ENCODE data around the gene VEGFC. TPM values are rescaled to one million over a fixed set of nuclear protein-coding genes. Genes with fewer than 3 reads are reported as not detected.

VEGFC gene
- total RNA-seq, 1 experiment from 2014 or later = 1.2 TPM

- intact Hi-C loops (cut with micrococcal nuclease; ENCODE audit: unreplicated experiment) = loop anchor here (10.0 kb wide), 1 partner anchor 523 kb away; no protein-coding TSS in a partner anchor
- Mint-ChIP-seq H3K4me1 (ENCODE audit: low read depth, unreplicated experiment) (peaks cover 28% of the 10 kb centered on the region), H3K27ac (ENCODE audit: unreplicated experiment) (no peak overlapping the region), H3K4me3 (ENCODE audit: low read depth, unreplicated experiment) (peak overlapping the region; percentile 77), H3K9me3 (ENCODE audit: low read depth, unreplicated experiment) (no peaks in the 10 kb centered on the region), H3K27me3 (ENCODE audit: unreplicated experiment) (no peaks in the 10 kb centered on the region), H3K36me3 (ENCODE audit: insufficient read depth, unreplicated experiment) (peaks cover 5% of the 10 kb centered on the region)
- CTCF ChIA-PET = interaction anchor here (1.6 kb wide), 1 partner anchor 256 kb away, joined by 8 read pairs; no protein-coding TSS in a partner anchor
- TF ChIP-seq CTCF (IDR thresholded peaks at IDR 0.05; ENCODE audit: unreplicated experiment) = no peak
- DNase-seq = peak; percentile 7
- no TSS peak for BruUV-seq (replicated peaks)
Observed at GRCh38 chr4:176791591-176792325, 964 bp downstream of the VEGFC start.

GRCh38 chr4:176790398-176790797 lies 2.3 kb downstream of the VEGFC start:
- H3K4me1 Mint-ChIP-seq (ENCODE audit: low read depth, unreplicated experiment) = peaks cover 24% of the 10 kb centered on the region
- no peak overlapping the region for H3K4me3 Mint-ChIP-seq (ENCODE audit: low read depth, unreplicated experiment)
- H3K27ac Mint-ChIP-seq (ENCODE audit: unreplicated experiment) = no peak overlapping the region
- intact Hi-C loops (cut with micrococcal nuclease; ENCODE audit: unreplicated experiment) = loop anchor here (1.0 to 10.0 kb wide), 2 partner anchors 257 to 524 kb away; no protein-coding TSS in a partner anchor
- TF ChIP-seq CTCF (IDR thresholded peaks at IDR 0.05; ENCODE audit: unreplicated experiment) = no peak
- DNase-seq = no peak
- CTCF ChIA-PET = no interaction called here
- BruUV-seq (replicated peaks) = no TSS peak
- peaks cover 5% of the 10 kb centered on the region for H3K36me3 Mint-ChIP-seq (ENCODE audit: insufficient read depth, unreplicated experiment)
- no peaks in the 10 kb centered on the region for H3K27me3 Mint-ChIP-seq (ENCODE audit: unreplicated experiment)
- no peaks in the 10 kb centered on the region for H3K9me3 Mint-ChIP-seq (ENCODE audit: low read depth, unreplicated experiment)

- no TSS peak for BruUV-seq (replicated peaks)
- H3K9me3 Mint-ChIP-seq (ENCODE audit: low read depth, unreplicated experiment) = no peaks in the 10 kb centered on the region
- no peaks in the 10 kb centered on the region for H3K27me3 Mint-ChIP-seq (ENCODE audit: unreplicated experiment)
- CTCF ChIA-PET = no interaction called here
- no peak overlapping the region for H3K4me3 Mint-ChIP-seq (ENCODE audit: low read depth, unreplicated experiment)
- peaks cover 19% of the 10 kb centered on the region for H3K4me1 Mint-ChIP-seq (ENCODE audit: low read depth, unreplicated experiment)
- peak; percentile 47 for TF ChIP-seq CTCF (IDR thresholded peaks at IDR 0.05; ENCODE audit: unreplicated experiment)
- intact Hi-C loops (cut with micrococcal nuclease; ENCODE audit: unreplicated experiment) = loop anchor here (1.0 to 10.0 kb wide), 3 partner anchors 172 to 525 kb away; no protein-coding TSS in a partner anchor
- peaks cover 5% of the 10 kb centered on the region for H3K36me3 Mint-ChIP-seq (ENCODE audit: insufficient read depth, unreplicated experiment)
- no peak for DNase-seq
- no peak overlapping the region for H3K27ac Mint-ChIP-seq (ENCODE audit: unreplicated experiment)
Observed at GRCh38 chr4:176789955-176790354, 2.8 kb downstream of the VEGFC start.

- no peaks in the 10 kb centered on the region for H3K9me3 Mint-ChIP-seq (ENCODE audit: low read depth, unreplicated experiment)
- CTCF ChIA-PET = no interaction called here
Observed at GRCh38 chr4:176788971-176789370, 3.8 kb downstream of the VEGFC start.

More at GRCh38 chr4:176788971-176789370, 3.8 kb downstream of the VEGFC start:
- Mint-ChIP-seq H3K27ac (ENCODE audit: unreplicated experiment) (no peak overlapping the region), H3K36me3 (ENCODE audit: insufficient read depth, unreplicated experiment) (peaks cover 5% of the 10 kb centered on the region), H3K4me3 (ENCODE audit: low read depth, unreplicated experiment) (no peak overlapping the region), H3K4me1 (ENCODE audit: low read depth, unreplicated experiment) (peaks cover 10% of the 10 kb centered on the region), H3K27me3 (ENCODE audit: unreplicated experiment) (no peaks in the 10 kb centered on the region)
- no peak for DNase-seq
- intact Hi-C loops (cut with micrococcal nuclease; ENCODE audit: unreplicated experiment) = loop anchor here (5.0 kb wide), 1 partner anchor 173 kb away; no protein-coding TSS in a partner anchor
- no TSS peak for BruUV-seq (replicated peaks)
- no peak for TF ChIP-seq CTCF (IDR thresholded peaks at IDR 0.05; ENCODE audit: unreplicated experiment)

Data from Calu3 (cell line).